ENCODE measurements around the gene TSEN54.

- no peak for TF ChIP-seq YY1 (IDR thresholded peaks at IDR 0.05; ENCODE audit: insufficient read depth, insufficient read length)
- no peak for TF ChIP-seq ZNF274 (IDR thresholded peaks at IDR 0.05; ENCODE audit: low read depth, low read length)
- no peak for TF ChIP-seq SUZ12 (IDR thresholded peaks at IDR 0.05; ENCODE audit: extremely low read depth, insufficient read depth, insufficient read length)
These were observed 33.2 kb downstream of the TSEN54 start for GRCh38 chr17:75549246-75550138.

All from NT2/D1 (cell line).